GM19025 (cell line): ENCODE measurements around the gene RGL1.

ENCODE experiments used
- ATAC-seq: cut with Tn5 transposase; IDR thresholded peaks from one replicate; pipeline ENCODE4 v1.9.1; 2021; ENCODE audit warnings: mild to moderate bottlenecking, low read depth, moderate library complexity; ENCODE audit not compliant: unreplicated experiment

Gene RGL1

GRCh38 chr1:183859119-183859518, 54.2 kb downstream of the RGL1 start:
- no peak for ATAC-seq

DNA sequence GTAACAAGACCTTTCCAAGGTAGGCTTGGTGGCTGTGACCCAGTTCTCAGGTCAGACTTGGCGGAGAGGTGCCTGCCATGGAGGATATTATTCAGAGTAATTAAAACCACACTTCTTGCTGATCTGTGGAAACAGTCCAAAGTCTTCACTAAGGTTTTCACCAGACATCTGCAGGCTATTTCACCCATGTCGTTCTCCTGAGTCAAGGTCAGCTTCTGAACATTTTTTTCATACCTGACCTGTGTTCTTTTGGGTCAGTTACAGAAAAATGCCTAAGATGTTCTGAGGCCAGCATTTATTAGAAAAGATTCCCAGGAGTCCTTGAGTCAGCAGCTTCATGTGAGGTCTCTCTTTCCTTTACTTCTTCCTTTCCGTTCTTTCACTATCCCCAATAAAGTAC, 54.9 kb downstream of the RGL1 start:
- no peak for ATAC-seq

GRCh38 chr1:183862967-183863366, 58.0 kb downstream of the RGL1 start:
- no peak for ATAC-seq

DNA sequence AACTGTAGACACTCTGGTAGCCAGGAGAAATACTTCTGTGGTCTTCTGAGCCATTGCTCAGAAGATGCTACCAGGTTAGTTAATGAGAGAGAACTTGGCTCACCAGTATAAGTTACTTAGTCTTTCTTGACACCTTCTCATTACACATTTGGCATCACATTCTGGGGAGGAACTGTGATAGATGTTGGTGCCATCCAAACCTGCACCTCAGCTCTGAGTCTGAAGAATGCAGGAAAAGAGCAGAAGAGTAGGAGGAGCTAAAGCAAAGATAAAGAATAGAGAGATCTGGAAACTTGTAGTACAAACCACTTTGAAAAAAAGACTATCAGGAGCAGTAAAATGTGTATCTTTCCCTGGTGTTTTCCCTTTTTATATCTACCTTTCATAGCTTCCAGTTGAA, 58.9 kb downstream of the RGL1 start:
- ATAC-seq, result no peak

DNA sequence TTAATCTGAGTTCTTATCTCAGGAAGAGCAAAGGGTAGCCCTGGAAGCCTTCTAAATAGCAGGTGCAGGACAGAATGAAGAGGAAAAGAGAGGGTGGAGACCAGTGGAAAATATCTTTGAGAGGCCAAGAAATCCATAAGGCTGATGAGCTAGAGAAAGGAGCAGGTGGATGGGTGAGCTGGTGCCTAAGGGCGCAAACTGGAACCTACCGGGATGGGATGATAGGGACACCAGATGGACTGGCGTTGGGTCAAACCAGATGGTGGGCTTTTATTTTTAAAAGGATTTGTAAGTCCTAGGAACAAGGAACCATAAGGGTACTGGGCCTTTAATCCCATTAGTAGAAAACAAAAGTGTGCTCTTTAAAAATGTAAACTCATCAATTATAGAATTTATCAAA, 59.7 kb downstream of the RGL1 start:
- no peak for ATAC-seq

- no peak for ATAC-seq
Measured at GRCh38 chr1:183869230-183869629, 64.3 kb downstream of the RGL1 start.

DNA sequence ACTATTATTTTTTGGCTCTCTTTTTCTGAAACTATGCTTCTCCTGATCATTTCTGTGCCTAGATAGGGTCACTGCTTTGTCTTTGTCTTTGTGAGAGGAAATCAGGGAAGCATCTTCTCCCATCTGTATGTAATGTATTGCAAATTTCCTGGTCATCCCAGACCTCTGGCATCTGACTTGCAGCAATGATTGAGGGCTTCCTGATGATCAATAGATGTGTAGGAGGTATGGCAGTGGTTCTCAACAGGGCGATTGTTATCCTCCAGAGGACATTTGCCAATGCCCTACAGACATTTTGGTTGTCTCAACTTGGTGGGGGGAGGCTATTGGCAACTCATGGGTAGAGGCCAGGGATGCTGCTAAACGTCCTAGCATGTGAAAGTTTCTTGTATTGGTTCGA, 64.7 kb downstream of the RGL1 start:
- ATAC-seq, result no peak

DNA sequence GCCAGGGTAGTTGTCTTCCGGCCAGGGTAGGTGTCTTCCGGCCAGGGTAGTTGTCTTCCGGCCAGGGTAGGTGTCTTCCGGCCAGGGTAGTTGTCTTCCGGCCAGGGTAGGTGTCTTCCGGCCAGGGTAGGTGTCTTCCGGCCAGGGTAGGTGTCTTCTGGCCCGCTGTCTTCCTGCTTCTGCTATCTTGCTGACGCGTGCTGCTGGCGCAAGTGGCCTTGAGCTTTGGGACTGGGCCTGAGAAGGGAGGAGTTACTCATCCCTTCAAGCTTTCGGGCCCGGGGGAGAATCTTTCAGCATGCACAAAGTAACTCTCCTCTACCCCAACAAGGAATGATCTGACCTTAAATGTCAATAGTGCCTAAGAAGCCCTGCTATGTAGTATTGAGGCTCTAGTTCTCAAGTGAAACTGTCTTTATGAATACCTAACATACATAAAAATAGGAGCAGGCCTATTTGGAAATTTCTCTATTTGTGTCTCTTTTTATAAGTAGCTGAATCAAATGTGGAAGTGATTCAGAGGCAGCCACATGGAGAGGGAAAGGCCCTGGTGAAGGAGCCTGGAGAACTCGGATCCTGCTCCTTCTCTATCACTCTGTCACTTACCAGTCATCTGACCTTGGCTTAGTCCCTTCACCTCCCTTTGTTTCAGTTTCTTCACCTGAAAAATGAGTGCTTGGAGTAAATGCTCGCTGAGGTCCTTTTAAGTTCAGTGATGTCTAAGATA, 65.6 kb downstream of the RGL1 start:
- no peak for ATAC-seq

GRCh38 chr1:183871142-183871541, 66.2 kb downstream of the RGL1 start:
- ATAC-seq, result no peak

DNA sequence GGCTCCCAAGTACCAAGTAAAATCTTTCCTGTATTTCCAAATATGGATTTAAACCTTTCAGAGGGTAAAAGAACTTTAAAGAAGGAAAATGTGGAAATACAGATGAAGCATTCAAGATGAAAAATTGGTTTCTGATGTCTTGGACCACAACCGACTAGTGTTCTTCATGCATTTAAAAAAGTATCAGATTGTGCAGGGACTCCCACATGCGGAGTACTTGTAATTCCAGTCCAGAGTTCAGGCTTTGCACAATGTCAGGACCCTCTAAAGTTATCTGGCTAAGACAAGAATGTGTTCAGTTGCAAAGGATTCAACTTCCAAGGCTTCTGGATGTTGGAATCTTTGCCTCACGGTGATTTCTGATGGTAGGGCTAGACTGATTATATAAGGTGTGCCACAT, 66.7 kb downstream of the RGL1 start:
- ATAC-seq, result no peak

DNA sequence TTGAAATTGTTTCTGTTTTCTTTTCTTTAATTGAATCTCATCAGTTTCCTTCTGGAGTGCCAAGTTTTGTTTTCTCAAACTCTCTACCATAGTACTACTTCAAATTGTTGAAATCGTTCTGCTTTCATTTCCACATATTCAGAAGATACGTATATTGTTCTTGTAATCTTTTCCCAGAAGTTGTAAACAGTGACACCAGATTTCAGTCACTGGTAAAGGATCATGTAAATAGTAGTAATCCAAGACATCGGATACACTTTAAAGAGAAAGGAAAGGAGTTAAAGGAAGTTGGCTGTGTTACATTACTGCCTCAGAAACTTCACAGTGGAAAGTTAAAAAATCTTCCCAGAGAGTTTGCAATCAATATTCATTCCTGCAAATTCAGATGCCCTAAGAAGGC, 67.5 kb downstream of the RGL1 start:
- ATAC-seq, result no peak

- ATAC-seq, result no peak
Measured at GRCh38 chr1:183873642-183874041, 68.7 kb downstream of the RGL1 start.

DNA sequence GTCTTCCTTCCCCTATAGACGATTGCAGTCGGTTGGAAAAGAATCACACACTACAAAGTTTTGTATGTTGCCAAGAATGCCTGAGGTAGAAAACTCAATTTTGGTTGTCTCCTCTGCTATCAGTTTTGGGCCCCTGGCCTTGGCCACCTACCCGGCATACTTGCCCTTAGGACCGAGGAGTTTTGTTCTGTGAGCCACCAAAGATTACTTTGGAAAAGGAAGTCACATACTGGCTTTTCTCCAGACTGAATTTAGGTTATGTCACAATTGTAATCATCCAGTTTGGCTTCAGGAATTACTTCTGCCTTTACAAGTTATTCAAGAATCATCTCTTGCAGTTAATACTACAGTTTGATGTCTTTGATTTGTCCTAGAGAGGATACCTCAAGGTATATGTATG, 71.4 kb downstream of the RGL1 start:
- ATAC-seq, result no peak

DNA sequence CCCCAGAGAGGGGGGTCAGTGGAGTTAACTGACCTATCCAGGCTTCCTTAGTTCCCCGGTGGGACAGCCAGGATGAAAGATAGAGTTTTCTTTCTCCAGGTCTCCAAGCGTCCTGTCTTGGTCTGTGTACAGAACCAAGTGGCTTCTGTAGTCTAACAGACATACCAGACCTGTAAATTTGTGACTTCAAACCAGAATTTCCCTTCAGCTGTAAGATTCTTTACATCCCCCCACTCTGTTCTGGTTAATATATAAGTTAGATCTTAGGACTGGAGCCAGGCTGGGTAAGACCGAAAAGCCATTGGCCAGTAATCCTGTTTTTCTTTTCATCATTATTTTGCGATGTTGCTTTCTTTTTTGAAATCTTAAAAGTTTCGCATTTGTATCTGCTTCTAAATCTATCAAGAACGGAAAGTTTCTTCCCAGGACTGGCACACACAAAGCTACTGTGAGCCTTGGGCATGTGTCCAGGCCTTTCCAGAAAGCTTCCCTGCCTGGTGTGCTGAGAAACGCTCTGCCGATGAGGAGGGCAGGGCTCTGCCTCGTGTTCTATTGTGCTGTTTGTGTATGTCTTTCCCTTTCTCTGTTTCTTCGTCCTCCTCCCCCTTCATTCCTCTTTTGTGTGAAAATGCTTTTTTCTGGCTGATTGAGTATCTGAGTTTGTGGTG, 72.3 kb downstream of the RGL1 start:
- ATAC-seq, result no peak

GRCh38 chr1:183879494-183879893, 74.6 kb downstream of the RGL1 start:
- no peak for ATAC-seq

GRCh38 chr1:183879966-183880365, 75.0 kb downstream of the RGL1 start:
- ATAC-seq, result no peak

DNA sequence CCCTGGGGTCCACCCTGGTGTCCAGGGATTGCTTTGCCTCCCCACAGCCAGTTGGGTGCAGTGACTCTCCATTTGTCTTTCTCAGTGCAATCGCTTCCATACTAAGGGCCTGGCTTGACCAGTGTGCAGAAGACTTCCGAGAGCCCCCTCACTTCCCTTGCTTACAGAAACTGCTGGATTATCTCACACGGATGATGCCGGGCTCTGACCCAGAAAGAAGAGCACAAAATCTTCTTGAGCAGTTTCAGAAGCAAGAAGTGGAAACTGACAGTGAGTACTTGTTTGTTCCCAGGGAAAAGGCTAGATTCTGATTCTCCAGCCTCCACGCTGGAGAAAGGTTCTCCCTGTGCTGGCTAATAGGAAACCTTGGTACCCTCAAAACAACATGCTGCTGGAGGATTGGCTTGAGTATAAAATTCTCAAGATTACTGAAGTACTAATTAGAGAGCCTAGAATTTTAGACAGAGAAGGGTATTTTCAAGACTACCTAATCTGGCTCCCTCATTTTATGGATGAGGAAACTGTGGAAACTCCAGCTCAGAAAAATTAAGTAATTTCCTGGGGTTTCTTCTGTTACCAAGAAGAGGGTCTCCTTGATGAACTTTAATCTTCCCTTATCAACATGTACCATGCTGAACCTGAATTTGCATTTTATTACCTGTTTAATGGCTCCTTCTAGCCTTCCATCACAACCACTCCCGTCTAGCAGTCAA, 75.8 kb downstream of the RGL1 start:
- ATAC-seq, result no peak

DNA sequence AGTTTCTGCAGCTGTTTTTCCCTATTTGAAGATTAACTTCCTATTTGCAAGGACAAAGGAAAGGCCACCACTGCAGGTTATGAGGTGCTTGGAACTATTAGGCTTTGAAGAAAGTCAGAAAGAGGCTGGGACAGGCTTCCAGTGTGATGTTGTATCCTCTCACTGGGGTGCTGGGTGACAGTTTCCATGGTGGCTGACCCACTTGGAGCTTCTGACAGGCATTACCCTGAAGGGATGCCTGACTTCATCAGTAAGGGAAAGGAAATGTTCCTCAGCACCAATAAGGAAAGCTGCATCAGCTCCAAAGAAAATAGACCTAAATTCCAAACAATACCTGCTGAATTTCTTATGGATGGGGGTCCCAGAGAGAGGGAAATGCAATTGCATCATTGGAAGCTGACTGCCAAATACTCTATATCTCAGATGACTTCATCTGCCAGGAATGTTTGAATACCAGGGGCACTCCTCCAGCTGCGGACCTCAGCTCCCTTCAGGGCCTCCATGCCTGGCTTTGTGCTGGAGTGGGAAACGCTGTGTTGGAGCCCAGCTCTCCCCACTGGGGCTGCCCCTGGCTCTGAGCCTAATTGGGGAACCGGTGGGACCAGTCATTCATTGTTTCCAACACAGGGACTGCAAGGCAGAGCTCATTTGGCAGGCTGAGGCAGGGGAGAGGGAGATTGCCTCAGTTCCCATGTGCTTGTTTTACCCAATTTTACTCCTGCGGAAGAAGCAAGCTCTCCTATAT, 76.6 kb downstream of the RGL1 start:
- no peak for ATAC-seq

- ATAC-seq, result no peak
Measured at GRCh38 chr1:183882335-183883167, 77.6 kb downstream of the RGL1 start.

- ATAC-seq, result no peak
Measured at GRCh38 chr1:183883623-183884022, 78.7 kb downstream of the RGL1 start.
